Stimulated activated CD8-positive, alpha-beta memory T cell treated with anti-CD3 and anti-CD28 coated beads, Interleukin-2, amount 100 ng/mL, for 48 hours (primary cell): ENCODE results near the gene RERE.
A peak's percentile ranks its signal among the peaks of the same experiment; 100 is the strongest.

Experiments
- DNase-seq, 2 donors: peaks; one replicate each; pipeline ENCODE4 v3.0.0-alpha.2; 2020; ENCODE audit warnings: low read depth in 2 of 2

Gene RERE

GRCh38 chr1:8363767-8364301 lies 453.6 kb downstream of the RERE start:
- DNase-seq = no peak

- DNase-seq = no peak
Observed at GRCh38 chr1:8363186-8363766, 454.2 kb downstream of the RERE start.

- no peak for DNase-seq
Observed at GRCh38 chr1:8362701-8363101, 454.7 kb downstream of the RERE start.

GRCh38 chr1:8361198-8361849 lies 456.1 kb downstream of the RERE start:
- no peak for DNase-seq

GRCh38 chr1:8360493-8361197 lies 456.8 kb downstream of the RERE start:
- no peak for DNase-seq

- DNase-seq = no peak
Observed at GRCh38 chr1:8359617-8360481, 457.6 kb downstream of the RERE start.

GRCh38 chr1:8358897-8359616 lies 458.4 kb downstream of the RERE start:
- DNase-seq = no peak

- DNase-seq = no peak
Observed at GRCh38 chr1:8358241-8358896, 459.1 kb downstream of the RERE start.

GRCh38 chr1:8357329-8358101 lies 459.9 kb downstream of the RERE start:
- no peak for DNase-seq

GRCh38 chr1:8356256-8357209 lies 460.9 kb downstream of the RERE start:
- no peak for DNase-seq

GRCh38 chr1:8355439-8356255 lies 461.8 kb downstream of the RERE start:
- DNase-seq = no peak

GRCh38 chr1:8354038-8354437 lies 463.4 kb downstream of the RERE start:
- DNase-seq = no peak

- no peak for DNase-seq
Observed at GRCh38 chr1:8352886-8353785, 464.3 kb downstream of the RERE start.

- DNase-seq = no peak
Observed at GRCh38 chr1:8352471-8352845, 465.0 kb downstream of the RERE start.

GRCh38 chr1:8351693-8352470 lies 465.6 kb downstream of the RERE start:
- peak in 1 of 2 donors; percentile 17 for DNase-seq
